GM12891 (cell line): ENCODE measurements around the gene TENM3.

ENCODE experiments used
- DNase-seq: peaks from one replicate; pipeline ENCODE4 v3.0.0; 2011; ENCODE audit warnings: low spot score; ENCODE audit not compliant: insufficient read length
- FAIRE-seq: peaks from 2 replicates; lab custom pipeline; 2011; peaks lifted over from hg19 to GRCh38; lab: Jason Lieb, UNC
- PAX5 ChIP-seq: IDR thresholded peaks from 2 replicates; pipeline ENCODE4 v1.6.1; 2011; ENCODE audit warnings: low read length, moderate library complexity, mild to moderate bottlenecking; ENCODE audit not compliant: insufficient read depth, severe bottlenecking
- POLR2A ChIP-seq: IDR thresholded peaks from 2 replicates; pipeline ENCODE4 v1.6.1; 2011; ENCODE audit warnings: low read depth, low read length, control low read depth
- POLR2AphosphoS5 ChIP-seq: IDR thresholded peaks from 2 replicates; pipeline ENCODE4 v1.6.1; 2011; ENCODE audit warnings: low read depth, low read length, control low read depth
- POU2F2 ChIP-seq: IDR thresholded peaks from 2 replicates; pipeline ENCODE4 v1.6.1; 2011; ENCODE audit warnings: low read depth, mild to moderate bottlenecking, control low read depth, low read length, moderate library complexity
- SPI1 ChIP-seq: IDR thresholded peaks from 2 replicates; pipeline ENCODE4 v1.6.1; 2011; ENCODE audit warnings: low read depth, low read length, control low read depth
- TAF1 ChIP-seq: IDR thresholded peaks from 2 replicates; pipeline ENCODE4 v1.6.1; 2011; ENCODE audit warnings: low read depth, low read length, control low read depth

The TENM3 gene

DNA sequence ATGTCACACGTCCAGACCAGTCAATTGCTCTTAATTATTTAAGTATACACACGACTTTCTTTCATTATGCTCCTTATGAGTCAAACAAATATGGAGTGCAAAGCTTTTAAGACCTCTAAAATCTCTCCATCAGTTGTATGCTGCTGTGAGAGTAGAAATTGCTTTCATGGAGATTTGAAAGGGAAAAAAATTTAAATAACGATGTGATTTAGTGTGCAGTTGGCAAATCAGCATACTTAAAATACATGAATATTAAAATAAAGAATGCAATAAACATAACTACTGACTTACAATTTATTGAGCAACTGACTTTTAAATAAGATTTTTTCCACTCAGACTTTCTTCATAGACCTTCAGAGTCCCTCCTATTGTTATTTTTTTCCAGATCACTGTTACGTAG lies 9.0 kb downstream of the TENM3 start:
- no peak for TF ChIP-seq POLR2AphosphoS5
- TF ChIP-seq PAX5, result no peak
- no peak for TF ChIP-seq TAF1
- no peak for TF ChIP-seq POLR2A
- TF ChIP-seq SPI1, result no peak
- no peak for TF ChIP-seq POU2F2
- no peak for FAIRE-seq
- DNase-seq, result no peak

DNA sequence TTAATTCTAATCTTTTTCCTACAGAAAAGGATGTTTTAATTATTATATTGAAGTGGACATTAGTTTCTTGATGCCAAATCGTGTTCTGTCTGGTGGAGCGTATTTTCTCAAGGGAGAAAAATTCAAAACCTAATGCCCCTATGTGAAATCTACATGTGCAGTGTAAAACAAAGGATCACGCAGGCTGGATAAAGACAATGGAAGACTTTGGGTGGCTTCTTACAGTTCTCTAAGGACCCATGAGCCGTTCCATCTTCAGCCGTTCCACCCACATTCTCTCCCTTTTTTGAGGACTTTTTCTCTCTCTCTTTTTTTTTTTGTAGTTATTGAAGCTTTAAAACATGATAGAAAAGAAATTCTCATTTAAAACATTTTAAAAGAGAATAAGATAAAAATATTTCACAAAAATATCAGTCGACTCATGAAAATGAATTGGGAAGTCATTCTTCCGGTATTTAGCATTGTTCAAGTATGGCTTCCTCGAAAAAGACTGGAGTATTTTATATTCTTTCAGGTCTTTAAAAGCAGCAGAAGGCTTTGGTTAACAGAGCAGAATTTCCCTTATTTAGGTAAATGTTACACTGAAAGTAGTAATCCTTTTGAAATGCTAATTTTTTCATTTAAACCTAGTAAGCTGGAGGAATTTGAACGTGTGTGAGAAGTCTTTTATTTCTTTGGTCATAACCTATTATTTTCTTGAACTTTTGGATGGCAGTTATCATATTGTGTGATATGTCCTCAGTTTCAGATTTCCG lies 11.0 kb downstream of the TENM3 start:
- TF ChIP-seq SPI1 (no peak), POLR2AphosphoS5 (no peak), TAF1 (no peak), POLR2A (no peak), PAX5 (no peak), POU2F2 (no peak)
- DNase-seq (no peak), FAIRE-seq (no peak)

DNA sequence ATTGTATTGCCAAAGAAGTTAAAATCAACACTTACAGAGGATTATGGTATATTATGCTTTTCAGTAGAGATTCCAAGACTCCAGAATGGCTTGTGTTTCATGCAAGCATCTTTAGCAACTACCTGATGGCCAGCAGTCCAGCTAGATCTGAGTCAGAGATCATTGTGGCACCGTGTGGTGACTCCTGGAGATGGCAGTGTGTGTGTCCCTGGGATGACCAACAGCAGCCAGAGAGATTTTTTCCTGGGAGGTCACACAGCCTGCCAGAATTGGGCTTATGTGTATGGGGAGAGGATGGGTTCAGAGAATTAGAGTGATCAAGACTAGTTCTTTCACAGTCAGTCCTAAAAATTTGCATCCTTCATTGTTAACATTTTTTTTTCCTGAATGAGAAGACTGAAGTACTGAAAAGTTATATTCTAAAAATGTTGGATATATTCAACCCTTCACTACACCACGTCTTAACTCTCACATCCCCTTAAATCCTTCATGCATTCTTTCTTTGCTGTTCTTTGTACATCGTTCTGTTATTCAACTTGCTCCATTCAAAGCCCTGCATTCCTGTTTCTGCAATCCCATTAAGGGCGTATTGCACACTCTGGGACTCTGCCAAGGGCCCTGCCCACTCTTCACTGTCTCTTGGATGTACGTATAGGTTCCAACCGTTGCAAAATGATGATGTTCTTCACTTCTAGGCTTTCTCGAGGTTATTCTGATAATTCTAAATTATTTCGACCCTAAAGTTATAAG lies 12.4 kb downstream of the TENM3 start:
- DNase-seq (no peak), FAIRE-seq (no peak)
- no peak for TF ChIP-seq POLR2A
- no peak for TF ChIP-seq SPI1
- no peak for TF ChIP-seq PAX5
- no peak for TF ChIP-seq TAF1
- TF ChIP-seq POLR2AphosphoS5, result no peak
- no peak for TF ChIP-seq POU2F2

DNA sequence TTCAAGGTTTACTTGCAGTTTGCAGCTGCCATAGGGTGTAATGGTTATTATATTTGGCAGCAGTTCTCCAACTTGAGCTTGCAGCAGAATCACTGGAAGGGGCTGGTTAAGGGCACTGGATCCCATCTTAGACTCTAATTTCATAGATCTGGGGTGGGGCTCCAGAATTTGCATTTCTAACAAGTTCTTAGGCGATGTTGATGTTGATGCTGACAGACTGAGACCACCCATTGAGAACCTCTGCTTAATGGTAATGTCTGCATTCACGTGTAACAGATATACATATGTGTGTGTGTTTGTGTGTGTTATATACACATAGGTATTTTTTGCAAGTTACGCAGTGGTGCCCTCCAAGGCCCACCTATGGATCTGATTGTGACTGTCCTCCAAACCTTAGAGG lies 13.8 kb downstream of the TENM3 start:
- DNase-seq (no peak), FAIRE-seq (no peak)
- TF ChIP-seq PAX5, result no peak
- TF ChIP-seq POLR2A, result no peak
- no peak for TF ChIP-seq SPI1
- no peak for TF ChIP-seq POU2F2
- no peak for TF ChIP-seq POLR2AphosphoS5
- TF ChIP-seq TAF1, result no peak

DNA sequence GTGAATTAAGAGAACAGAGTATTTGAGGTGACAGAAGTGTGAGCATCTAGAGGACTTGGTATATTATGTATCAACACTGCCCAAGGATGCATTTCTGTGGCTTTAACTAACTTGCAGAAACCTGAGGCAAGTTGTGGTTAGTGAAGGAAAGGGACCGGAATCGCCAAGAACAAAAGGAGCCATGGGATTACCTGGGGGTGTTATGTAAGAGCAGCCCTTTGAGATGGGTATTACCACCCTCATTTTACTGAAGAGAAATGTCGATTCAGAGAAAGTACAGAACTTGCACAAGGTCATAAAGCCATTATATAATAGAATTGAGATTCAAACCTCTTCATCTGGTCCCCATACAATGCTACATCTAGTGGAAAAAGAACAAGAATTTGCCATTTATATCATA lies 14.3 kb downstream of the TENM3 start:
- no peak for FAIRE-seq
- TF ChIP-seq TAF1, result no peak
- no peak for TF ChIP-seq PAX5
- TF ChIP-seq POU2F2, result no peak
- TF ChIP-seq POLR2AphosphoS5, result no peak
- no peak for TF ChIP-seq POLR2A
- TF ChIP-seq SPI1, result no peak

DNA sequence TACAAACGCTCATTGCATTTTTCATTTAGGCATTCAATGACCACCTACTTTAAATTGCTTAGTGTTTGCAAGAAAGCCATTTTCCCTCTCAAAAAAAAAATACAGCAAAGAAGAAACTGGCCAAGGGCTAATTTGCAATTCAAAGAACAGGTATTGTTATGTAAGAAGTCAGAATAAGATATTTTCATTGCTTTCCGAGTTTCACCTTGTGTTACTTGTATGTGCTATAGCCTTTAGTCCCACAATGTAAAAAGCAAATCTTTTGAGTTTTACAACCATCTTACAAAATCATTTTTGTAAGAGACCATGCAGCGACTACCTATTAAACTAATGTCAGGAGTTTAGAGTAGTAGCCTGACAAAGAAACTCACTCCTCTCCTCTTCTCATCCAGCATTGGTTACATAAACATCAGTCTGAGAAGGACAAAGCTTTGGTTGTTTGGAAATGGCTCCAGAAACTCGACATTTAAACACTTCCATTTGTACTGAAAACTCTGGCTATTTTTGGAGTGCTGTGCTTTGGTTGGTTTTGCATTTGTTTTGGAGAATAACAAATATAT lies 15.3 kb downstream of the TENM3 start:
- TF ChIP-seq TAF1 (no peak), SPI1 (no peak), PAX5 (no peak), POLR2AphosphoS5 (no peak), POU2F2 (no peak), POLR2A (no peak)
- DNase-seq, result no peak
- FAIRE-seq, result no peak

More for the DNA sequence above, 14.3 kb downstream of the TENM3 start:
- DNase-seq, result no peak

DNA sequence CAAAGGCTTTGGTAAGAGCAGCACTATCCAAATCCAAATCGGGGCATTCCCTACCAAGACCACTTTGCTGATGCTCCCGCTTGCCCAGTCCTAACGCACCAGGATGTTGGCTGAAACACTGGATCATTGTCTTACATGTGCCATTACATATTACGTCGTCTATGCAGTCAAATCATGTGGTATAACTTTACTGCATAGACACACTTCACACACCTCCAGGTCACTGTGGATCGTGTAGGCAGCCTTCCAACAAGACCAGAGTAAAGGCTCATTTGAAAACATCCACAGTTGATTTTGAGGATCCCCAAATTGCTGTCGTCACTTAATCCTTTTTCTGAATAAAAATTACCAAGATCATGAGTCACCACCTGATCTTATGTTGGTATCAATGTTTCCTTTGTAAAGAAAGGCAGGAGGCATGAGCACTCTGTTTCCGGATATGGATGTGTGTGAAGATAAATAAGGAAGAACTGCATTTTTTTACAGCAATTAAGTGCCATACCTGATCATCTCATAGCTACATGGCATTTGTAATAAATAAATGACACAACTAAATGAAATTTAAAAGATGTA lies 18.5 kb downstream of the TENM3 start:
- no peak for FAIRE-seq
- TF ChIP-seq PAX5, result no peak
- TF ChIP-seq POLR2A, result no peak
- TF ChIP-seq SPI1, result no peak
- TF ChIP-seq TAF1, result no peak
- TF ChIP-seq POU2F2, result no peak
- no peak for TF ChIP-seq POLR2AphosphoS5
- DNase-seq, result no peak

DNA sequence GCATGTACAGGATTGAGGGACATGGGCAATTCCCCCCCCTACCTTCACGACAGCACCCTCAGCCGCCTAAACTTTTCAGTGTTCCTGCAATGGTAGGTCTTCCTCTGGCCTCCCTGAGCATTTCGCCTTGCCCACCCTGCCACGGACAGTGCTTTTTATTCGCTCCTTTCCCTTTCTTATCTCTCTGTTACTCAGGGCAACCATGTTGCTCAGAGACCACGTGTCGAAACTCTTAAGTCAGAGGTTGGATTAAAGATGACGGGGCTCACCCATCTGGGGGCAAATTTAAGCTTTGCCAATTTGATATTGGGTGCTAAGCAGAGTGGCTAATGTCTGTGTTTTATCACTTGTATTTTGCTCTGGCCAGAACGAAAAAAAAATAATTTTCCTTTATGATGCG lies 20.4 kb downstream of the TENM3 start:
- FAIRE-seq (no peak), DNase-seq (no peak)
- TF ChIP-seq POLR2AphosphoS5 (no peak), POU2F2 (no peak), SPI1 (no peak), POLR2A (no peak), PAX5 (no peak), TAF1 (no peak)

DNA sequence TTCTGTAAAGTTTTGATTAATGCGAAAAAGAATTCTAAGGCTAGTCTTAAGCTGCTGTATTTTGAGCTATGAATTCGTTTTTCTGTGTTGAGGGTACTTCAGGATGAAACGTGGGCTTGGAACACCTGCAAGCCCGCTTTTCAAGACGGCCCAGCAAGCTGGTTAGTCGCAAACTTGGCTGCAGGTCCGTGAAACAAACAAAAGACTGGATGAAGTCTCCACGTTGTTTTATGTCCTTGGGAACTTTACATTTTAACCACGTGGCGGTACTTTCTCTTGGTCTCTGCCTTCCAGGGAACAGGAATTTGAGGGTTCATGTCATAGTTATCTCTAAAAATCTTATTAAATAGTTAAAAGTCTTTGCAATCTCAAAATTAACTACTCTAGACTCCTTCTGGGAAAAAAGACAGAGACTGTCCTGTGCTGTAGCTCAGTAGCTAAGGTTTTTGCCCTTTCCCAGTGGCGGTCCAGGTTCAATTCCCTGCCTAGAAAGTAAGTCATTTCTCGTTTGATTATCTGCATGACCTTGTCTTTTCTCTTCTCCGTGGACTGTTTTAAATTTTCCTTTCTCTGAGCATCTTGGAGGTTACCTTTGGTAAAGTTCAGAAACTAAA lies 21.0 kb downstream of the TENM3 start:
- TF ChIP-seq PAX5 (no peak), POLR2AphosphoS5 (no peak), POLR2A (no peak), TAF1 (no peak), SPI1 (no peak), POU2F2 (no peak)
- FAIRE-seq (no peak), DNase-seq (no peak)
